Measurements from ENCODE around the gene CKS2.

The CKS2 gene

DNA sequence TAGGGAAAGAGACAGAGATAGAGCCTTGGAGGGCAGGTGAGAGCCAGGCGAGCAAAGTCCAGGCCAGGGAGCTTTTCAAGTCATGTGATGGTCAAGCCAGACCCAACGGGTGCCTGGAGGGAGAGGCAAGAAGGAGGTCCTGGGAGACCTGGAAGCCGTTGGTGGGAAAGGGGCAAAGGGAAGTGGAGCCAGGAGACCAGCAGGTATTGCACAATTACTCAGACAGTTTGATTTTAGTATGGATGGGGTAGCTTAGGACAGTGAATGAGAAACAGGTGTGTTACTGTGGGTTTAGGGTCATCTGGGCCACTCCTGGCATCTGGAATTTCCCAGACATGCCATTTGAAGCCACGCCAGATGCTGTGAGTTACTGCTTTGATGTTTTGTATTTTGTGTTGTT, 12.4 kb downstream of the CKS2 start:
- DNase-seq = no peak
- TF ChIP-seq, protein P1, sequence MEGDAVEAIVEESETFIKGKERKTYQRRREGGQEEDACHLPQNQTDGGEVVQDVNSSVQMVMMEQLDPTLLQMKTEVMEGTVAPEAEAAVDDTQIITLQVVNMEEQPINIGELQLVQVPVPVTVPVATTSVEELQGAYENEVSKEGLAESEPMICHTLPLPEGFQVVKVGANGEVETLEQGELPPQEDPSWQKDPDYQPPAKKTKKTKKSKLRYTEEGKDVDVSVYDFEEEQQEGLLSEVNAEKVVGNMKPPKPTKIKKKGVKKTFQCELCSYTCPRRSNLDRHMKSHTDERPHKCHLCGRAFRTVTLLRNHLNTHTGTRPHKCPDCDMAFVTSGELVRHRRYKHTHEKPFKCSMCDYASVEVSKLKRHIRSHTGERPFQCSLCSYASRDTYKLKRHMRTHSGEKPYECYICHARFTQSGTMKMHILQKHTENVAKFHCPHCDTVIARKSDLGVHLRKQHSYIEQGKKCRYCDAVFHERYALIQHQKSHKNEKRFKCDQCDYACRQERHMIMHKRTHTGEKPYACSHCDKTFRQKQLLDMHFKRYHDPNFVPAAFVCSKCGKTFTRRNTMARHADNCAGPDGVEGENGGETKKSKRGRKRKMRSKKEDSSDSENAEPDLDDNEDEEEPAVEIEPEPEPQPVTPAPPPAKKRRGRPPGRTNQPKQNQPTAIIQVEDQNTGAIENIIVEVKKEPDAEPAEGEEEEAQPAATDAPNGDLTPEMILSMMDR (IDR thresholded peaks at IDR 0.05; ENCODE audit: low read depth, low read length) = no peak
- Histone ChIP-seq H3K4me3 (ENCODE audit: low read depth, low read length) (no peak overlapping the region), H3K36me3 (peaks cover 15% of the 10 kb centered on the region), H3K27me3 (ENCODE audit: insufficient read depth, low read depth, severe bottlenecking) (no peaks in the 10 kb centered on the region), H3K27ac (no peak overlapping the region), H3K9me3 (ENCODE audit: severe bottlenecking) (no peaks in the 10 kb centered on the region)

DNA sequence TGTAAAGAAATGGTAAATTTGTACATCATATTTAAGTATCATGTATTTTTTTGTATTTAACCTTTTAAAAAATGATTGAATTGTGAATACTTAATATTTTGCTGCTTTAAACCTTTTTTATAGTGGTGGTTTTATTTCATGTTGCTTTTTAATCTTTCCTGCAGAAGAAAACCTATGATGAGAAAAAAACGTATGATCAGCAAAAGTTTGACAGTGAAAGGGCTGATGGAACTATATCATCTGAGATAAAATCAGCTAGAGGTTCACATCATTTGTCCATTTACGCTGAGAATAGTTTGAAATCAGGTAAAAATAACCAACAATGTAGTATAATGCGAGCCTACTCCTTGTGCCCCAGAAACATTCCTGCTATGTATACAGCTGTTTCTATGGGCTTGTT, 14.7 kb downstream of the CKS2 start:
- H3K9me3 ChIP-seq (ENCODE audit: severe bottlenecking) = no peaks in the 10 kb centered on the region
- TF ChIP-seq, protein P1 (IDR thresholded peaks at IDR 0.05; ENCODE audit: low read depth, low read length) = no peak
- H3K36me3 ChIP-seq = peaks cover 37% of the 10 kb centered on the region
- DNase-seq = no peak
- H3K27ac ChIP-seq = no peak overlapping the region
- H3K4me3 ChIP-seq (ENCODE audit: low read depth, low read length) = no peak overlapping the region
- H3K27me3 ChIP-seq (ENCODE audit: insufficient read depth, low read depth, severe bottlenecking) = no peaks in the 10 kb centered on the region

DNA sequence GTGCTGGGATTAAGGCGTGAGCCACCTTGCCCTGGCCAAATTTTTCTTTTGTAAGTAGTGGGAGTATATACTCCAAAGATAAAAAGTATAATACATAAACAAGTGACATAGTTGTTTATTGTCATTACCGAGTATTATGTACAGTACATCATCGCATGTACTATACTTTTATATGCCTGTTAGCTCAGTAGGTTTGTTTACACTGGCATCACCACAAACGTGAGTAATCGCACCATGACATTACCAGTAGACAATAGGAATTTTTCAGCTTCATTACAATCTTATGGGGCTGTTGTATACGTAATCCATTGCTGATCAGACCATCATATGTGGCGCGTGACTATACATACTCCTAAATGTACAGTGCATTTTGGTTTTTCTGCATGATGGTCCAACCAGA, 17.1 kb downstream of the CKS2 start:
- H3K27ac ChIP-seq = no peak overlapping the region
- H3K36me3 ChIP-seq = peaks cover 51% of the 10 kb centered on the region

DNA sequence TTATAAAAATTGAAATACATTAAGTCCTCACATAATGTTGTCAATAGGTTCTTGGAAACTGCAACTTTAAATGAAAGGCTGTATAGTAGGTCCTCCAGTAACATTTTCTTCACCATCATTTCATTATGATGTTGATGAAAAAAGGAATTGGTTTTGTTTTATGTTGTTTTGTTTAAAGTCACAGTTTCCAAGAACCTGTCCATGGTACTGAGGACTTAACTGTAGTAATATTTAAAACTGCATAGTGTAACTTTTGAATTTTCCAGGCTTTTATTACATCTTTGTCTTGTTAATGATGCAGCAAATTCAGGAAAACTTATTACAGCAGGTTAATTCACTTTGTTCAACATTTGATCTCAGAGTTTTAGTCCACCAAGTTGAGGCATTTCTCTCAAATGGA, 18.9 kb downstream of the CKS2 start:
- Histone ChIP-seq H3K36me3 (peaks cover 68% of the 10 kb centered on the region), H3K27me3 (ENCODE audit: insufficient read depth, low read depth, severe bottlenecking) (no peaks in the 10 kb centered on the region)

More for the DNA sequence above, 17.1 kb downstream of the CKS2 start:
- no peaks in the 10 kb centered on the region for H3K27me3 ChIP-seq (ENCODE audit: insufficient read depth, low read depth, severe bottlenecking)
- TF ChIP-seq, protein P1 (IDR thresholded peaks at IDR 0.05; ENCODE audit: low read depth, low read length) = no peak
- no peak for DNase-seq
- no peak overlapping the region for H3K4me3 ChIP-seq (ENCODE audit: low read depth, low read length)
- no peaks in the 10 kb centered on the region for H3K9me3 ChIP-seq (ENCODE audit: severe bottlenecking)

DNA sequence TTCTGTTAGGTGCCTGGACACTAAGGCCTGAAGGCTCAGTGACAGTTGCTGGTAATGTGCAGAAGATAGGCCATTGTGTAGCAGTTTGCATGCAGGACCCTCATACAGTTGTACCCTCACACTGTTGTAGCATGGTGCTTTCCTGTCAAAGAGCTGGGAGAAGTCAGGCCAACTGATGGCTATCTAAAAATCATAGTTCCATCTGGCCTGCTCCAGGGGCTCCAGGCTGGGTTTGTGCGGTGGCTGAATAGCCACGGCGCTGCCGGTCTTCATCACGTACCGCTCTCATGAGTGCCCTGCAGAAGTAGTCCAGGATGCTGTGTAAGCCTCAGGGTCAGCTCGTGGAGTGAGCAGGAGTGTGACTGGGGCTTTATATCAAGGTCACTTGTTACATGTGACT, 19.5 kb downstream of the CKS2 start:
- no peaks in the 10 kb centered on the region for H3K27me3 ChIP-seq (ENCODE audit: insufficient read depth, low read depth, severe bottlenecking)
- no peak for DNase-seq
- no peaks in the 10 kb centered on the region for H3K9me3 ChIP-seq (ENCODE audit: severe bottlenecking)
- TF ChIP-seq, protein P1 (IDR thresholded peaks at IDR 0.05; ENCODE audit: low read depth, low read length) = no peak
- H3K27ac ChIP-seq = no peak overlapping the region
- H3K36me3 ChIP-seq = peaks cover 74% of the 10 kb centered on the region
- no peak overlapping the region for H3K4me3 ChIP-seq (ENCODE audit: low read depth, low read length)

More for the DNA sequence above, 18.9 kb downstream of the CKS2 start:
- DNase-seq = no peak
- TF ChIP-seq, protein P1 (IDR thresholded peaks at IDR 0.05; ENCODE audit: low read depth, low read length) = no peak
- no peaks in the 10 kb centered on the region for H3K9me3 ChIP-seq (ENCODE audit: severe bottlenecking)
- no peak overlapping the region for H3K27ac ChIP-seq
- H3K4me3 ChIP-seq (ENCODE audit: low read depth, low read length) = no peak overlapping the region

DNA sequence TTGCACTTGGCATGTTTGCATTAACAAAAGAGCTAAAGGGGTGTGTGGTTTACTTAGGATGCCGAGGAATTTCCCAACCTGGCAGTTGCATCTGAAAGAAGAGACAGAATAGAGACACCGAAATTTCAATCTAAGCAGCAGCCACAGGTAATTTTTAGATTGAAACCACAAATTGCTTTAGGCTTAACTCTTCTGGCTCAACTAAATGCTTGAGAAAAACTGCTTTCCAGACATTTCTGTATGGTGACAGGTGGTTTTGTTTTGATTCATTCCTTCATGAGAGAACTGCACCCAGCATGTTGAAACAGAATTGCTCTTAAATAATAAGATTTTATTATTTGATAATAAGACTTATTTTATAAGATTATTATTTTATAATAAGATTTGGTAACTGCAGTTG, 28.8 kb downstream of the CKS2 start:
- Histone ChIP-seq H3K36me3 (peaks cover 67% of the 10 kb centered on the region), H3K9me3 (ENCODE audit: severe bottlenecking) (no peaks in the 10 kb centered on the region), H3K4me3 (ENCODE audit: low read depth, low read length) (no peak overlapping the region), H3K27me3 (ENCODE audit: insufficient read depth, low read depth, severe bottlenecking) (no peaks in the 10 kb centered on the region), H3K27ac (no peak overlapping the region)
- no peak for DNase-seq
- TF ChIP-seq, protein P1 (IDR thresholded peaks at IDR 0.05; ENCODE audit: low read depth, low read length) = no peak

All from WERI-Rb-1 (cell line).